Measurements from ENCODE around the gene TAGLN.
"Not testable (repeated sequence)": the region's sequence is repeated elsewhere in the genome, so short reads cannot be mapped to it uniquely, and the experiment has no call there.

TAGLN gene

DNA sequence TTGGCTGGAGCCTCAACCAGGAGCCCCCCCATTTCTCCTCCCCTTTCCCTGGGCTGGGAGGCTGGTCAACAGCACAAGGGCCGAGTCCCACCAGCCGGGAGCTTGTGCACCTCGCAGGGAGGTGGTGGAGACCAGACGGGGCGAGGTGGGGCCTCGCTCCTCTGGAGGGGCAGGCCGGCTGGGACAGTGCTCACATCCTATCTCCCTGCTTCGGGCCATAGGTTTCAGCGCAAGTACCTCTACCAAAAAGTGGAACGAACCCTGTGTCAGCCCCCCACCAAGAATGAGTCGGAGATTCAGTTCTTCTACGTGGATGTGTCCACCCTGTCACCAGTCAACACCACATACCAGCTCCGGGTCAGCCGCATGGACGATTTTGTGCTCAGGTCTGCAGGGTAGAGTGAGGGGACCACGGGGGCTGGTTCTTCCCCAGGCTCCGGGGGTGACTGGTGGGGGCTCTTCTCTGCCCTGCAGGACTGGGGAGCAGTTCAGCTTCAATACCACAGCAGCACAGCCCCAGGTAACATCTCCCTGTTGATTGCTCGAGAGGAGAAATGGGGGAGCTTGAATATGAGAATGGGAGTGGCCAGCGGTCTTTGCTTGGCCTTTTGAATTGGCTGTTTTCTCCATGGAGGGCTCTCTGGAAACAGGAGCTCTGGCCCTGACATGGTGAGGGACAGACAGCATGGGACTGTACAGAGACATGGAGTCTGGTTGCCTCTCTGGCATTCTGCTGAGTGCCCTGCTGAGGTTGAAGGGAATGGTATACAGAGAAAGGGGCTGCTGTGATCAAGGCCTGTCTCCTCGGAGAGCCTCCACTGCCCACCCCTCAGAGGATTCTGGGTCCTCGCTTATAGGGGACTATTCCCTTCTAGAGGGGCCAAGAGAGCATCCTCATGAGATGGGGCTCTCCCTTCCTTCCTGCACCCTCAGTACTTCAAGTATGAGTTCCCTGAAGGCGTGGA, 17.3 kb upstream of the TAGLN start:
- peak in 1 of 2 experiments; percentile 1 for DNase-seq

DNA sequence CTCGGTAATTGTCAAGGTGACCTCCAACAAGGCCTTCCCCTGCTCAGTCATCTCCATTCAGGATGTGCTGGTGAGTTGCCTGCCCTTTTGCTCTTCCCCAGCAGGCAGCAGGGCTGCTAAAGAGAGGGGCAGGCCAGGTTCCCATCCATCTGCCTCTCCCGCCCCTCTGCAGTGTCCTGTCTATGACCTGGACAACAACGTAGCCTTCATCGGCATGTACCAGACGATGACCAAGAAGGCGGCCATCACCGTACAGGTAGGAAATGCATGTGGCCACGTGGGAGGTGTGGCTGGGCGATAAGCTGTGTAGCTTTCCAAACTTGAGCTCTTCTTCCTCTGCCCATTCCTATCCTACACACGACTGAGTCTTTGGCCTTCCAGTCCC, 16.6 kb upstream of the TAGLN start:
- no peak for DNase-seq

DNA sequence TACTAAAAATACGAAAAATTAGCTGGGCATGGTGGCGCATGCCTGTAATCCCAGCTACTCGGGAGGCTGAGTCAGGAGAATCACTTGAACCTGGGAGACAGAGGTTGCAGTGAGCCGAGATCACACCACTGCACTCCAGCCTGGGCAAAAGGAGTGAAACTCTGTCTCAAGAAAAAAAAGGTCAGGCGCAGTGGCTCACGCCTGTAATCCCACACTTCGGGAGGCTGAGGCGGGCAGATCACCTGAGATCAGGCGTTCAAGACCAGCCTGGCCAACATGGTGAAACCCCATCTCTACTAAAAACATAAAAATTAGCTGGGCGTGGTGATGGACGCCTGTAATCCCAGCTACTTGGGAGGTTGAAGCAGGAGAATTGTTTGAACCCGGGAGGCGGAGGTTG, 16.0 kb upstream of the TAGLN start:
- DNase-seq: not testable (repeated sequence)

DNA sequence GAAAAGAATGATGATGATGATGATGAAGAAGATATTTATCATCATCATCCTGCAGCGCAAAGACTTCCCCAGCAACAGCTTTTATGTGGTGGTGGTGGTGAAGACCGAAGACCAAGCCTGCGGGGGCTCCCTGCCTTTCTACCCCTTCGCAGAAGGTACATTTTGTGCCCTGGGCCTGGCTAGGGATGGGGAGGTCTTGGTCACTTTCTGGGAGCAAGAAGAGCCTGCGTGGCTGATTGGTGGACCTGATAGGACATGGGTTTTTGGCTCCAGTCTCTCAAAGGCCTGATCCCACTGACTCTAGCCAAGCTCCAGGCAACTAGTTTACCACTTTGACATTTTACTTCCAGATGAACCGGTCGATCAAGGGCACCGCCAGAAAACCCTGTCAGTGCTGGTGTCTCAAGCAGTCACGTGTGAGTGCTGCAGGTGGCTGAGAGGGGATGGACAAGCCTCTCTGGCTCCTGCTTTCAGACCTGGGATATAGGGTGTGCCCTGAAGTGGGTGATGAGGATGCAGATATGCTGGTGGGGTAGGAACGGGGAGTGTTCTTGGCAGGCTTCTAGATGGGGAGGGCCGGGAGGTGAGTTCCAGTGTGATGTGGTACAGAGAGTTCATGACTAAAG, 15.3 kb upstream of the TAGLN start:
- peak in 1 of 2 experiments; percentile 1 for DNase-seq

DNA sequence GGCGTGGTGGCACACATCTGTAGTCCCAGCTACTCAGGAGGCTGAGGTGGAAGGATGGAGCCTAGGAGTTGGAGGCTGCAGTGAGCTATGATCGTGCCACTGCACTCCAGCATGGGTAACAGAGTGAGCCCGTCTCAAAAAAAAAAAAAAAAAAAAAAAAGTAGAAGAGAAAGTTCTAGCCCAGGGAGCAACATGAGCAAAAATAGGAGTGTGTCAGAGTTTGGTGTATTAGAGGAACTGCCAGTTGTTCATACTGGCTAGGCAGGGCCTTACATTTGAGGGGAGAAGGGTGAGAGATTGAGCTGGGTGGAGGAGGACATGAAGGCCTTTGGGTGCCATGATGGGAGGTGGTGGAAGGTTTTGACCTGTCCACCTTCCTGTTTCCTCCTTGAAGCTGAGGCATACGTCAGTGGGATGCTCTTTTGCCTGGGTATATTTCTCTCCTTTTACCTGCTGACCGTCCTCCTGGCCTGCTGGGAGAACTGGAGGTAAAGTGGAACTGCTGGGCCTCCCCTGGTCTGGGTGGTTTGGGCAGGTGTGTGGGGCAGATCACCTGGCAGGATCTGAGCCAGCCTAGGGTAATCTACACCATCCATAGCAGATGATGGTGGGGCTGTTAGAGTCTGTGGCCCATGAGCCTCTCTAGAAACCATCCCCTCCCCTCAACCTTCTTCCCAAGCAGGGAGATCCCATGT, 13.3 kb upstream of the TAGLN start:
- no peak for DNase-seq

DNA sequence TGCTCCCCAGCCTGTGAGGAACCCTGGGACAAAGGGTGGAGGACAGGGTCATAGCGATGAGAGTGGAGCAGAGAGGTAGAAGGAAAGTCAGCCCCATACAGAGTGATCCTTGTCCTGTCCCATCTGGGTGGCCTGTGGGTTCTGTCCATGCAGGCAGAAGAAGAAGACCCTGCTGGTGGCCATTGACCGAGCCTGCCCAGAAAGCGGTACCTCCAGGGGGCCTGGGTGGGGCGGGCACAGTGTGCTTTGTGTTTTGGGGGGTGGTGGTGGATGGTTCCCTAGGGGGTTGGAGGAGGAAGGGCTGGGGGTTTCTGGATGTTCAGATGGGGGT, 12.8 kb upstream of the TAGLN start:
- no peak for DNase-seq

DNA sequence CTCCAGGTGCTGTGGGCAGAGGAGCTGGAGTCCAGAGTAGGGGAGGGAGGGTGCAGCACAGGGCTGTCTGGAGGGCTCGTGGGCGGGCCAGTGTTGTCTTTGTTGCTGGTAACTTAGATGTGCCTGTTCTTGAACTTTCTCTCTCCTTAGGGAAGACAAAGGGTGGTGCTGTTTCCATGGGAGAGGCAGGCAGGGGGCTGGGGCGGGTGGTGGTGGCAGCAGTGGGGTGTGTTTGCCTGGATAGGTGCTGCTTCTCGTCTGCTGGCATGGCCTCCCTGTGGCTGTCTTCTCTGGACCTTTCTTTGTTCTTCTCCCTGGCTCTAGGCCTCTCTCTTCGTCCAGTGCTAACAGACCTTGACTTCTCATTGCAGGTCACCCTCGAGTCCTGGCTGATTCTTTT, 12.2 kb upstream of the TAGLN start:
- no peak for DNase-seq

DNA sequence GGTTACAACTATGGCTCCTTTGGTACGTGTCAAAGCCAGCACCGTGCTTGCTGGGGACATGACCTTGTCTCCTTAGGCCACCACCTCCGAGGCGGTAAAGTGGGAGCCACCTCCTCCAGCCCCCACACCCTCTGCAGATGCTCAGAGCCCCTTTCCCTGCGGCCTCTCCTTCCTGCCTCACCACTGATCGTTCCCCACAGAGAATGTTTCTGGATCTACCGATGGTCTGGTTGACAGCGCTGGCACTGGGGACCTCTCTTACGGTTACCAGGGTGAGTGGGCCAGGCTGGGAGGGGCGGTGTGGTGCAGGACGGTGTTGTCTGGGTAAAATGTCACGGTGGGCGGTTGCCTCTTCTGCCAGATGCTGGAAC, 11.8 kb upstream of the TAGLN start:
- no peak for DNase-seq

DNA sequence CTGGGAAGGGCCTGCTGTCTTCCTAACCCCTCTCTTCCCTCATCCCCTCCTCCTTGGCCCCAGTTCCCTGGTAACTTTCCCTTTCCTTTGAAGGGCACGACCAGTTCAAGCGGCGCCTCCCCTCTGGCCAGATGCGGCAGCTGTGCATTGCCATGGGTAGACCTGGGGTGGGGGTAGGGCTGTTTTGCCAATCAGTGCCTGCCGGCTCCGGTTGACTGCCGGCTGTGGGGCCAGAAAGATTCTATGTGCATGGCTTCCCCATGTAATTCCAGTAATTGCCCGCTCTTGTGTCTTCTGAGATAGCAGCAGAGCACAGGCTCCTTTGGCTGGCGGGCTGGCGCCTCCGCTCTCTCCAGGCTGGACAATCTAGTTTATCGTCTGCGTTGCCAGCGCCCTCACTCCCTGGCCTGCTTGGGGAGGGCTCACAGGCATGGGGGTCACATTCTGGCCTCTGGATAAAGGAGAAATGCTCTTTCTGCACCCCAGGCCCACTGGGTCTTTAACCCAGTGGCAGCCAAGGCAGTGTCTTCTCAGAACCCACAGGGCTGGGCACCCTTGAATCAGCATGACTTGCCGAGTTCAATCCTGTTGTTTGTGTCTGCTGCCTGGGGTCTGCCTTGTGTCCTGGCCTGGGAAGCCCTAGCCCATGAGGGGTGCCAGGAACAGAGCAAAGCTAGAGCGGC, 11.2 kb upstream of the TAGLN start:
- DNase-seq: no peak

DNA sequence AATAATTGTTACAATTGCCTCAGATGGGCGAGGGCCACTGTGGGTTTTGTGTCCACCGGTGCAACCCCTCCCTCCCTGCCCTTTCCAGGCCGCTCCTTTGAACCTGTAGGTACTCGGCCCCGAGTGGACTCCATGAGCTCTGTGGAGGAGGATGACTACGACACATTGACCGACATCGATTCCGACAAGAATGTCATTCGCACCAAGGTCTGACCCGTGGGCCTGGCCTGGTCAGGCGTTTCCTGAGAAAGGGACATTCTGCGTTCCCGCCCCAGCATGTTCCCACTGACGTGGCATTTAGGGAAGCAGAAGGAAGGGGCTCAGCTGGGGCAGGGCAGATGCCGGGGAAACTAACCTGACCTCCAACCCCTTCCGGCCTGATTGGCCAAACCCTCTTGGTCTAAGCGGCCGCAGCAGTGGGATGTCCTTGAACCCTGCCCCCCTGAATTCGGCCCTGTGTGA, 10.5 kb upstream of the TAGLN start:
- no peak for DNase-seq

DNA sequence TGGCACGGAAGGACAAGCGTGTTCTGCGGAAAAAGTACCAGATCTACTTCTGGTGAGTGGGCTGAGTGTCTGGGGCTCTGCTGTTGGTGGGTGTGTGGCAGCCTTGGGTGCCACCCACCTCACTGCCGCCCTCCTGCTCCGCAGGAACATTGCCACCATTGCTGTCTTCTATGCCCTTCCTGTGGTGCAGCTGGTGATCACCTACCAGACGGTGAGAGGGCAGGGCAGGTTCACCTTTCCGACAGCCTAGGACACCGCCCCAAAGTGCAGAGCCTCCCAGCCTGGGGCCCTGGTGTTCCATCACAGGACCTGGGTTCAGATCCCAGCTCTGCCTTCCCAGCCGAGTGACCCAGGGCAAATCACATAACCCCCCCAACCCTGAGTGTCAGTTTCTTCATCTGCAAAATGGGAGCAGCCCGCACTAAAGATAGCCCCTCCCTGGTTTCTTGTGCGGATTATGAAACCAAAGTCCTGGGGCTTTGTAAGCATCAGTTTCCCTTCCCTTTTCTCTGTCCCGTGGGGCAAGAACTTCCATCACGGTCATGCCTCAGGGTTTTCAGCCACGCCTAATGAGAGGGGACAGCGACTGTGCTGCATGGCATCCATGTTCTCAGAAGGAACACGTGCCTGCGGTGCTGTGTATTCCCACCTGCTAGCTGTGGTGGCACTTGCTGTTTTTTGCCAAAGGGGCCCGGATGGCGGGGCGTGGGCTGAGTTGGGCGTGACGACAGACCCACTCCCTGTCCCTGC, 9.8 kb upstream of the TAGLN start:
- no peak for DNase-seq

DNA sequence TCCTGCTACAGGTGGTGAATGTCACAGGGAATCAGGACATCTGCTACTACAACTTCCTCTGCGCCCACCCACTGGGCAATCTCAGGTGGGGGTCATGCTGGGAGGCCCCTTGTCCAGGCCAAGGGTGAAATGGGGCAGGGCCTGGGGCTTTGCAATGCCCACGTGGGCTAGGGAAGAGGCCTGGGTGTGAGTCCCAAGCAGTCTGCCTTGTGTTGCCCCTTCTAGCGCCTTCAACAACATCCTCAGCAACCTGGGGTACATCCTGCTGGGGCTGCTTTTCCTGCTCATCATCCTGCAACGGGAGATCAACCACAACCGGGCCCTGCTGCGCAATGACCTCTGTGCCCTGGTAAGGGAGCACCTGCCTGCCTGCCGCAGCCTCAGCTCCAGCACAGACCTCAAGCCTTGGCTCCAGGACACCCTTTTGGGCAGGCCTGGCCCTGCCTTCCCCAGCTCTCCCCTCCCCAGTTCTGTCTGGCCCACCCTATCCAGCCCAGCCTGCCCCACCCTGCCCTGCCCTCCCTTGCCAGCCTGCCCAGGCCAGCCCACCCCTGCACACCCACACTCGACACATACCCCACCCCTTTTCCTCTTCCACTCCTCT, 9.1 kb upstream of the TAGLN start:
- no peak for DNase-seq

DNA sequence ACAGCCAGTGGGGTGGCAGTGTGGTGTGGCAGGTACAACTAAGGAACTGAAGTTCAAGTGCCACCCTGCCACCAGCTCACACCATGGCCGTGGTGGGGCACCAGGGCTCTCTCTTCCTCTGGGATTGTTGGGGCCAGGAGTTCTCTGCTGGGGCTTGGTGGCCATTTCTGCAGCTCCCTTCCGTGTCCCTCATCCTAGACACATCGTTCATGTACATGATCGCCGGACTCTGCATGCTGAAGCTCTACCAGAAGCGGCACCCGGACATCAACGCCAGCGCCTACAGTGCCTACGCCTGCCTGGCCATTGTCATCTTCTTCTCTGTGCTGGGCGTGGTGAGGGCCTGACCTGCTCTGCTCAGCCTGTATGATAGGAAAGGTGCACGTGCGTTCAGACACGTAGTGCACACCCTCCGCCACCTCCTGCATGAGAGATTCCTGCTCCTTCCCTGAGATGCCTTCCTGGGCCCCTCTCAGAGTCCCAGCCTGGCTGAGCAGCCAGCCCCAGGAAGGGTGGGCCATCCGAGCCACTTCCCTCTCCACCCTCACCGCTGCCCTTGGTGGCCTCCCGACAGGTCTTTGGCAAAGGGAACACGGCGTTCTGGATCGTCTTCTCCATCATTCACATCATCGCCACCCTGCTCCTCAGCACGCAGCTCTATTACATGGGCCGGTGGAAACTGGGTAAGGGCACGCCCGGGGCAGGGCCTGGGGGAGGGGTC, 7.3 kb upstream of the TAGLN start:
- no peak for DNase-seq

DNA sequence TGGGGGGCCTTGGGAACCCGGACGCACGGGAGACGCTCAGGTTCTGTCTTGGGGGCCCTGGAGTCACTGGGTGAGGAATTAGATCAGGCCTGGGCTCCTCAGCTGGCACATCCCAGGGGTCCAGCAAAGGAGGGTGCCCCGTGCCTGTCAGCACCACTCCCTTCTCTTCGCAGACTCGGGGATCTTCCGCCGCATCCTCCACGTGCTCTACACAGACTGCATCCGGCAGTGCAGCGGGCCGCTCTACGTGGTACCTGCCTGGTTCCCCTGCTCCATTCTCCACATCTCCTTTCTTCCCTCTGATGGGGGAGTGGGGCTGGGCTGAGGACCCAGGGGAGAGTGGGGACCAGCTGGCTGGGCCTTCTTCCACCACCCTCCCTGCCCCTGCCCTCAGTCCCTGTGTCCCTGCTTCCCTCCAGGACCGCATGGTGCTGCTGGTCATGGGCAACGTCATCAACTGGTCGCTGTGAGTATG, 6.7 kb upstream of the TAGLN start:
- DNase-seq: no peak

DNA sequence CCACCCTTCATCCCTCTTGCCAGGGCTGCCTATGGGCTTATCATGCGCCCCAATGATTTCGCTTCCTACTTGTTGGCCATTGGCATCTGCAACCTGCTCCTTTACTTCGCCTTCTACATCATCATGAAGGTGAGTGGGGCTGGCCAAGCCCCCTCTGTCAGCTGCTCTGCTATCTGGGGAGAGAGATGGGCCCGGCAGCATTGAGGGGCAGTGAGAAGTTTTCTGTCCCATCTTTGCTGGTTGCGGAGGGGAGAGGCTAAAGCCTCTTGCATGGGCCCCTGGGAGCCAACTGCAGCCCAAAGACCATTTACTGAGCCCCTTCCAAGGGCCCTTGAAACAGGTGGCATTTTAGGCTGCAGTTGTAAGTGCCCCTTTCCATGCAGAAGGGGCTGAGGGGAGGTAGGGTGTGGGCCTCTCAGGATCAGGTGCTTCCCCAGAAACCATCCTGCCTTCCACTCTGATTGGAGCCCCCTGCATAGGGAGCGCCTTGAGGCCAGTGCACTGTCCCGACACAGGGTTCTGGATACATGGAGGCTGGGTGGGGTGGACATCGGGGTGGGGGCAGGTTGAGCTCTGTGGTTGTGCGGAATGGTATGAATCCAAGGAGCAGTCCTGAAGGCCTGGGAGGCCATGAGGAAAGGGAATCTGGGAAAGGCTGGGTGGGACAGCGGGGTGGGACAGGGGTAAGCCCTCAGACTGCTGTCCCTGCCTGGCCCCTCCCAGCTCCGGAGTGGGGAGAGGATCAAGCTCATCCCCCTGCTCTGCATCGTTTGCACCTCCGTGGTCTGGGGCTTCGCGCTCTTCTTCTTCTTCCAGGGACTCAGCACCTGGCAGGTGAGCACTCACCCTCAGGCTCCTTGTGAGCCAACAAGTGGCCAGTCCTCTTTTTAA, 5.8 kb upstream of the TAGLN start:
- no peak for DNase-seq

DNA sequence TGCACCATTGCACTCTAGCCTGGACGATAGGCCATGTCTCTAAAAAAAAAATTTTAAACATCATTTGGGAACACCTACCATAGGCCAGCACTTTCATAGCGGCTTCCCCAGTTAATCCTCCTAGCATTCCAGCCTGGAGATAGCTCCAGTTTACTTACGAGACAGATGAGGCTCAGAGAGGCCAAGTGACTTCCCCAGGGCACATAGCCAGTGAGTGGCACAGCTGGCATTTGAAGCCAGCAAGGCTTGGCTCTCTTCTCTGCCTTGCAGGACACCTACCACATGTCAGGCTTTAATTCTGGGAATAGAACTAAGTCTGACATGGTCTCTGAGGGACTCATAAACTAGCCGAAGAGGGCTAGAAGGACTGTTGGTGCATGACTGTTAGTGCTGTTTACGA, 4.9 kb upstream of the TAGLN start:
- DNase-seq: no peak

DNA sequence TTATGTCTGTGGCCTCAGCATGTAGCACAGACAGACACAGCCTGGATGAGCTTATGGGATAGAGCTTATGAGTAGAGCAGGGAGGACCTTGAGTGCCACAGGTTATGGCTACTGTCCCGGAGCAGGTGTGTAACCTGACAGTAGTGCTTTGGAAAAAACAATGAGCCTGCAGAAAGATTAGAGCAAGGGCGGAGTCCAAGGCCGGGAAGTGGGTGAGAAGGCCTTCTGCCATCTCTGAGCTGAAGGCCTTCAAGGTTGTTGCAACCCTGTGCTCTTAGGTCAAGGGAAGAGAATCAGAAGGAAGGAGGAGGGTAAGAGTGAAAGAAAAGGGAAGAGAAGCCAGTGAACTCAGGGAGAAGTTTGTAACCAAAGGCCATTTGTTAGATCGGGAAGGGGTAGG, 3.9 kb upstream of the TAGLN start:
- DNase-seq: no peak

DNA sequence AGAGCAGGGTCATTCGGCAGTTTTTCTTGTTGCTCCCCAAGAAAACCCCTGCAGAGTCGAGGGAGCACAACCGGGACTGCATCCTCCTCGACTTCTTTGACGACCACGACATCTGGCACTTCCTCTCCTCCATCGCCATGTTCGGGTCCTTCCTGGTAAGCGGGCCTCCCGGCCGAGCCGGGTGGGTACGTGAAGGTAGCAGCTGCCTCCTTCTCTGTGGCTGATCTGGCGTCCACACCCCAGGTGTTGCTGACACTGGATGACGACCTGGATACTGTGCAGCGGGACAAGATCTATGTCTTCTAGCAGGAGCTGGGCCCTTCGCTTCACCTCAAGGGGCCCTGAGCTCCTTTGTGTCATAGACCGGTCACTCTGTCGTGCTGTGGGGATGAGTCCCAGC, 3.4 kb upstream of the TAGLN start:
- DNase-seq: no peak

DNA sequence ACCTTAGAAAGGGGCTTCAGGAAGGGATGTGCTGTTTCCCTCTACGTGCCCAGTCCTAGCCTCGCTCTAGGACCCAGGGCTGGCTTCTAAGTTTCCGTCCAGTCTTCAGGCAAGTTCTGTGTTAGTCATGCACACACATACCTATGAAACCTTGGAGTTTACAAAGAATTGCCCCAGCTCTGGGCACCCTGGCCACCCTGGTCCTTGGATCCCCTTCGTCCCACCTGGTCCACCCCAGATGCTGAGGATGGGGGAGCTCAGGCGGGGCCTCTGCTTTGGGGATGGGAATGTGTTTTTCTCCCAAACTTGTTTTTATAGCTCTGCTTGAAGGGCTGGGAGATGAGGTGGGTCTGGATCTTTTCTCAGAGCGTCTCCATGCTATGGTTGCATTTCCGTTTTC, 2.2 kb upstream of the TAGLN start:
- DNase-seq: no peak

Measured in activated CD4-positive, alpha-beta T cell treated with anti-CD3 and anti-CD28 coated beads, Interleukin-2, amount 50 U/mL, for 48 hours (primary cell).